PC-3 (cell line): Measurements from ENCODE around the gene R3HDM2. TPM values are rescaled to one million over a fixed set of nuclear protein-coding genes. Genes with fewer than 3 reads are reported as not detected.

Source experiments
- ATAC-seq: fragments of 200-7000 bp; cut with Tn5 transposase; 2 replicates; pipeline ENCODE4 v1.9.1; 2020; ENCODE audit warnings: mild to moderate bottlenecking, moderate library complexity
- BruUV-seq: library from RNA; stranded (reverse); fragments of 400-500 nt; replicated peaks from 2 replicates; lab custom pipeline; 2021; lab: Mats Ljungman, UMichigan
- CTCF ChIA-PET: fragments of 300-600 bp; sonication (Branson Sonifier 250); formaldehyde crosslinking; loops from one replicate; lab custom pipeline; 2022; ENCODE audit warnings: antibody characterized with exemption; lab: Charles Lee
- POLR2A ChIA-PET: fragments of 300-600 bp; sonication (Branson Sonifier 250); formaldehyde crosslinking; loops from one replicate; lab custom pipeline; 2022; ENCODE audit warnings: antibody characterized with exemption; ENCODE audit not compliant: unreplicated experiment; lab: Charles Lee
- DNase-seq: peaks from one replicate; pipeline ENCODE4 v3.0.0-alpha.2; 2015
- H2AFZ ChIP-seq: fragments of 300-600 bp; sonication (generic); 2 replicates; pipeline ENCODE4 v1.6.0; 2016; ENCODE audit warnings: antibody characterized with exemption, low read length
- H3F3A ChIP-seq: fragments of 300-600 bp; sonication (generic); one replicate; pipeline ENCODE4 v1.6.0; 2017; ENCODE audit warnings: antibody characterized with exemption, low read length, control low read depth, mild to moderate bottlenecking; ENCODE audit not compliant: unreplicated experiment
- H3K27ac ChIP-seq: fragments of 300-600 bp; sonication (generic); 2 replicates; pipeline ENCODE4 v1.5.1; 2016; ENCODE audit warnings: mild to moderate bottlenecking, low read length
- H3K27me3 ChIP-seq: fragments of 300-600 bp; sonication (generic); 2 replicates; pipeline ENCODE4 v1.6.1; 2016; ENCODE audit warnings: low read length, mixed read lengths
- H3K36me3 ChIP-seq: fragments of 300-600 bp; sonication (generic); 2 replicates; pipeline ENCODE4 v1.6.1; 2016; ENCODE audit warnings: low read depth, mixed run types, low read length, mixed read lengths
- H3K4me1 ChIP-seq: fragments of 300-600 bp; sonication (generic); 2 replicates; pipeline ENCODE4 v1.5.1; 2016; ENCODE audit warnings: low read length; ENCODE audit not compliant: insufficient read depth
- H3K4me2 ChIP-seq: fragments of 300-600 bp; sonication (generic); 2 replicates; pipeline ENCODE4 v1.6.0; 2016; ENCODE audit warnings: low read length
- H3K4me3 ChIP-seq: fragments of 300-600 bp; sonication (generic); 2 replicates; pipeline ENCODE4 v1.5.1; 2016; ENCODE audit warnings: mild to moderate bottlenecking, low read length, mixed read lengths
- H3K79me2 ChIP-seq: fragments of 300-600 bp; sonication (generic); 2 replicates; pipeline ENCODE4 v1.6.1; 2017; ENCODE audit warnings: low read length, mixed read lengths
- H3K9ac ChIP-seq: fragments of 300-600 bp; sonication (generic); 2 replicates; pipeline ENCODE4 v1.6.0; 2016; ENCODE audit warnings: mild to moderate bottlenecking, low read length
- H3K9me2 ChIP-seq: fragments of 300-600 bp; sonication (generic); replicated peaks from 2 replicates; pipeline ENCODE4 v1.6.1; 2016; ENCODE audit warnings: mixed run types, low read length, mixed read lengths
- H3K9me3 ChIP-seq: fragments of 300-600 bp; sonication (generic); 2 replicates; pipeline ENCODE4 v1.6.1; 2016; ENCODE audit warnings: low read length, mixed read lengths
- H4K20me1 ChIP-seq: fragments of 300-600 bp; sonication (generic); 2 replicates; pipeline ENCODE4 v1.6.1; 2016; ENCODE audit warnings: low read length, mixed read lengths
- CTCF ChIP-seq: fragments of 300-600 bp; sonication (generic); conservative IDR thresholded peaks from 2 replicates; pipeline ENCODE4 v1.5.1; 2017; ENCODE audit warnings: antibody characterized with exemption, low read depth, mild to moderate bottlenecking, low read length
- EZH2 ChIP-seq: fragments of 300-600 bp; sonication (generic); IDR thresholded peaks from one replicate; pipeline ENCODE4 v1.6.1; 2017; ENCODE audit warnings: antibody characterized with exemption, mild to moderate bottlenecking, low read length; ENCODE audit not compliant: unreplicated experiment
- EZH2phosphoT487 ChIP-seq: fragments of 300-600 bp; sonication (generic); IDR thresholded peaks from 2 replicates; pipeline ENCODE4 v1.6.1; 2018; ENCODE audit warnings: mild to moderate bottlenecking, antibody characterized with exemption, low read length, borderline replicate concordance
- intact Hi-C: fragments of 100-400 bp; cut with micrococcal nuclease; formaldehyde crosslinking; loops from 2 replicates; pipeline ENCODE4 v1.9.0; 2023
- total RNA-seq: library from RNA; depleted of rRNA; stranded (reverse); fragments of >200 nt; gene quantifications from 2 replicates; pipeline ENCODE4 v1.2.3, GENCODE V29; 2014

R3HDM2 gene
- total RNA-seq, 1 experiment from 2014 or later, result 14.0 TPM

DNA sequence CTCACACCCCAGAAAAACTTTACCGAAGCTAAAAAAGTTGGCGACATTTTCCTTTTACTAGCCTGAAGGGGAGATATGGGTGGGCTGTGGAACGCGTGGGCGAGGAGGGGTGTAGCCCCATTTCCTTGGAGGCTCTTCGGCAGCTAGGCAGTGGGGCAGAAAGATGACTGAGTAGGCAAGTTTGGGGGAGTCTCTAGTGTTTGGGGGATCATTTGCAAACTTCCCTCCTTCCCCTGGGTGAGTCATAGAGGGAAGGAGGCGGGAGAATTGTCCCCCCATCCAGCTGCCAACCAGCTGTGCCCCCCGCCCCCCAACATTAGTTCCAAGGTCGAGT lies 31.0 kb upstream of the R3HDM2 start:
- H3F3A ChIP-seq, result no peaks in the 10 kb centered on the region
- H4K20me1 ChIP-seq, result no peaks in the 10 kb centered on the region
- CTCF ChIA-PET, result interaction anchor here (0.5 kb wide), 1 partner anchor 334 kb away, joined by 3 read pairs; the partner anchor contains the start of gene LRP1
- H3K27ac ChIP-seq, result no peak overlapping the region
- H3K27me3 ChIP-seq, result peaks cover 29% of the 10 kb centered on the region
- H3K4me2 ChIP-seq, result peak overlapping the region; percentile 97
- no peaks in the 10 kb centered on the region for H3K79me2 ChIP-seq
- H3K9me2 ChIP-seq, result no peaks in the 10 kb centered on the region
- intact Hi-C loops, result no loop called here
- no peak overlapping the region for H3K9ac ChIP-seq
- peak overlapping the region; percentile 70 for H2AFZ ChIP-seq
- no TSS peak for BruUV-seq
- TF ChIP-seq CTCF (no peak), EZH2phosphoT487 (no peak)
- no peak for DNase-seq
- H3K4me3 ChIP-seq, result peak overlapping the region; percentile 64
- no peaks in the 10 kb centered on the region for H3K9me3 ChIP-seq
- peaks cover 11% of the 10 kb centered on the region; the same call in 1 of the 2 replicates for H3K4me1 ChIP-seq
- no peak; the same call in 1 of the 2 replicates for ATAC-seq
- H3K36me3 ChIP-seq, result no peaks in the 10 kb centered on the region
- POLR2A ChIA-PET, result interaction anchor here (0.6 kb wide), 1 partner anchor 24 kb away, joined by 5 read pairs; no protein-coding TSS in a partner anchor

GRCh38 chr12:57461276-57461916 lies 30.6 kb upstream of the R3HDM2 start:
- Histone ChIP-seq H3K9me2 (no peaks in the 10 kb centered on the region), H3K27ac (no peak overlapping the region), H3K4me3 (peak overlapping the region; percentile 64), H2AFZ (peak overlapping the region; percentile 70), H3K4me2 (peak overlapping the region; percentile 97), H3K36me3 (no peaks in the 10 kb centered on the region), H3K79me2 (no peaks in the 10 kb centered on the region), H3K4me1 (peaks cover 11% of the 10 kb centered on the region; the same call in 1 of the 2 replicates), H4K20me1 (no peaks in the 10 kb centered on the region), H3K27me3 (peaks cover 28% of the 10 kb centered on the region), H3K9ac (no peak overlapping the region), H3F3A (no peaks in the 10 kb centered on the region), H3K9me3 (no peaks in the 10 kb centered on the region)
- intact Hi-C loops, result no loop called here
- ATAC-seq (peak; percentile 7), DNase-seq (peak; percentile 32)
- TF ChIP-seq EZH2 (no peak), EZH2phosphoT487 (no peak), CTCF (no peak)
- ChIA-PET POLR2A (no interaction called here), CTCF (no interaction called here)
- BruUV-seq, result no TSS peak

GRCh38 chr12:57460841-57461275 lies 30.0 kb upstream of the R3HDM2 start:
- no peak overlapping the region; the same call in 1 of the 2 replicates for H2AFZ ChIP-seq

More at GRCh38 chr12:57460841-57461275, 30.0 kb upstream of the R3HDM2 start:
- H3K9ac ChIP-seq, result no peak overlapping the region
- H3K4me3 ChIP-seq, result peak overlapping the region; percentile 64
- H3K36me3 ChIP-seq, result no peaks in the 10 kb centered on the region
- no peaks in the 10 kb centered on the region for H3K9me3 ChIP-seq
- DNase-seq (no peak), ATAC-seq (no peak)
- CTCF ChIA-PET, result no interaction called here
- POLR2A ChIA-PET, result no interaction called here
- H3K27me3 ChIP-seq, result peaks cover 25% of the 10 kb centered on the region
- TF ChIP-seq EZH2phosphoT487, result no peak
- no peak for TF ChIP-seq CTCF
- no peak for TF ChIP-seq EZH2
- intact Hi-C loops, result no loop called here
- H4K20me1 ChIP-seq, result no peaks in the 10 kb centered on the region
- H3K27ac ChIP-seq, result no peak overlapping the region
- peaks cover 11% of the 10 kb centered on the region; the same call in 1 of the 2 replicates for H3K4me1 ChIP-seq
- no peaks in the 10 kb centered on the region for H3K79me2 ChIP-seq
- BruUV-seq, result no TSS peak
- H3K4me2 ChIP-seq, result peak overlapping the region; percentile 97
- no peaks in the 10 kb centered on the region for H3F3A ChIP-seq
- no peaks in the 10 kb centered on the region for H3K9me2 ChIP-seq
